GM18873 (cell line): ENCODE results near the gene CCL11.
"Not testable (repeated sequence)": the region's sequence is repeated elsewhere in the genome, so short reads cannot be mapped to it uniquely, and the experiment has no call there.

ENCODE experiments used
- ATAC-seq: cut with Tn5 transposase; IDR thresholded peaks from one replicate; pipeline ENCODE4 v1.9.1; 2021; ENCODE audit warnings: mild to moderate bottlenecking, moderate library complexity, moderate number of reproducible peaks; ENCODE audit not compliant: unreplicated experiment, low FRiP score

CCL11 gene

GRCh38 chr17:34305061-34305460 lies 19.5 kb downstream of the CCL11 start:
- no peak for ATAC-seq

GRCh38 chr17:34305606-34306005 lies 20.1 kb downstream of the CCL11 start:
- no peak for ATAC-seq

GRCh38 chr17:34306466-34306865 lies 20.9 kb downstream of the CCL11 start:
- ATAC-seq: no peak

GRCh38 chr17:34307110-34307509 lies 21.6 kb downstream of the CCL11 start:
- no peak for ATAC-seq

- no peak for ATAC-seq
Measured at GRCh38 chr17:34308371-34308770, 22.8 kb downstream of the CCL11 start.

GRCh38 chr17:34311291-34311690 lies 25.7 kb downstream of the CCL11 start:
- no peak for ATAC-seq

GRCh38 chr17:34312080-34312479 lies 26.5 kb downstream of the CCL11 start:
- ATAC-seq: no peak

- ATAC-seq: no peak
Measured at GRCh38 chr17:34313164-34313563, 27.6 kb downstream of the CCL11 start.

GRCh38 chr17:34314279-34314678 lies 28.7 kb downstream of the CCL11 start:
- no peak for ATAC-seq

- no peak for ATAC-seq
Measured at GRCh38 chr17:34318474-34318873, 32.9 kb downstream of the CCL11 start.

- no peak for ATAC-seq
Measured at GRCh38 chr17:34319039-34319483, 33.5 kb downstream of the CCL11 start, which contains the start of gene CCL8. TSS of gene CCL8 (plus strand) at chr17:34319435. CDS start at chr17:34319502, 67 bp downstream.

- ATAC-seq: no peak
Measured at GRCh38 chr17:34321964-34322363, 36.4 kb downstream of the CCL11 start.

- ATAC-seq: not testable (repeated sequence)
Measured at GRCh38 chr17:34327580-34327979, 42.0 kb downstream of the CCL11 start.

- no peak for ATAC-seq
Measured at GRCh38 chr17:34337701-34338100, 52.2 kb downstream of the CCL11 start.
